Left cardiac atrium (tissue), 4 donors: Measurements from ENCODE around the gene PLCB4. TPM values are rescaled to one million over a fixed set of nuclear protein-coding genes. Genes with fewer than 3 reads are reported as not detected.
"Not testable (repeated sequence)": the region's sequence is repeated elsewhere in the genome, so short reads cannot be mapped to it uniquely, and the experiment has no call there.

Experiments
- ATAC-seq, 2 donors: fragments of 200-7000 bp; cut with Tn5 transposase; one replicate each; pipeline ENCODE4 v1.9.1; 2020; ENCODE audit warnings: mild to moderate bottlenecking in 2 of 2, moderate library complexity in 2 of 2
- DNase-seq: peaks from one replicate; pipeline ENCODE4 v3.0.0-alpha.2; 2020
- intact Hi-C, 2 donors: fragments of 100-400 bp; cut with DNase I; formaldehyde crosslinking; loops; one replicate each; pipeline versions ENCODE4 v1.14.1 to v1.15.1; 2022 to 2023
- total RNA-seq, 2 donors: library from RNA; stranded (reverse); fragmentation: NEBNext Ultra II Directional; extraction: Animal tissue kit (Norgen Biotek cat#: 25700); gene quantifications; one replicate each; pipeline ENCODE4 v1.2.1, GENCODE V29; 2021
- donor health status: DM: no; HTN: yes; CAD: no.
- donor health status: DM: no; HTN: yes; CAD: no; lungs with severe emphysema.
- donor health status: DM: yes; HTN: yes; CAD: no.
- donor health status: Dilated cardiomyopathy.

Gene PLCB4
- total RNA-seq, 2 donors from 2014 or later, result 29.7 to 33.4 TPM

GRCh38 chr20:9129756-9130155, 60.9 kb downstream of the PLCB4 start:
- ATAC-seq (no peak), DNase-seq (no peak)
- intact Hi-C loops, result no loop called here

DNA sequence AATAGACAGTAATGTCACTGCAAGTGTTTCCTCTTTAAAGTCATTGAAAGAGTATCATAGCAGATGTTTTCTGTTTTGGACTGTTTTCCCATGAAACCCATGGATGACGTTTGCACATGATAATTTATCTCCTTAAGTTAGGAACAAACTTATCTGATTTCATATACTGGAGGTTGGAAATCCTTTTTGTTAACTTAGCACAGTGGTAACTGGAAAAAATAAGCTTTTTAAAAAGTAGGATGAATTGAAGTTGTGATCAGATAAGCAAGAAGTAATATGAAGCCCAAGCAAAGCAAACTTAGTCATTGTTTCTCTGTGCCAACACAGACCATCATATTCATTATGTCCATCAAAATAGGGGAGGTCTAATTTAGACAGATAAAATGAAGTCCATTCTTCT, 61.6 kb downstream of the PLCB4 start:
- intact Hi-C loops, result no loop called here
- DNase-seq (no peak), ATAC-seq (no peak)

GRCh38 chr20:9131841-9132240, 63.0 kb downstream of the PLCB4 start:
- DNase-seq, result no peak
- no peak for ATAC-seq
- intact Hi-C loops, result no loop called here

- DNase-seq (no peak), ATAC-seq (no peak)
- intact Hi-C loops, result no loop called here
Measured at GRCh38 chr20:9134346-9134745, 65.5 kb downstream of the PLCB4 start.

GRCh38 chr20:9136114-9136513, 67.2 kb downstream of the PLCB4 start:
- ATAC-seq (peak in 1 of 2 donors; percentile 41), DNase-seq (no peak)
- intact Hi-C loops, result no loop called here

GRCh38 chr20:9137001-9137400, 68.1 kb downstream of the PLCB4 start:
- intact Hi-C loops, result no loop called here
- no peak for DNase-seq

DNA sequence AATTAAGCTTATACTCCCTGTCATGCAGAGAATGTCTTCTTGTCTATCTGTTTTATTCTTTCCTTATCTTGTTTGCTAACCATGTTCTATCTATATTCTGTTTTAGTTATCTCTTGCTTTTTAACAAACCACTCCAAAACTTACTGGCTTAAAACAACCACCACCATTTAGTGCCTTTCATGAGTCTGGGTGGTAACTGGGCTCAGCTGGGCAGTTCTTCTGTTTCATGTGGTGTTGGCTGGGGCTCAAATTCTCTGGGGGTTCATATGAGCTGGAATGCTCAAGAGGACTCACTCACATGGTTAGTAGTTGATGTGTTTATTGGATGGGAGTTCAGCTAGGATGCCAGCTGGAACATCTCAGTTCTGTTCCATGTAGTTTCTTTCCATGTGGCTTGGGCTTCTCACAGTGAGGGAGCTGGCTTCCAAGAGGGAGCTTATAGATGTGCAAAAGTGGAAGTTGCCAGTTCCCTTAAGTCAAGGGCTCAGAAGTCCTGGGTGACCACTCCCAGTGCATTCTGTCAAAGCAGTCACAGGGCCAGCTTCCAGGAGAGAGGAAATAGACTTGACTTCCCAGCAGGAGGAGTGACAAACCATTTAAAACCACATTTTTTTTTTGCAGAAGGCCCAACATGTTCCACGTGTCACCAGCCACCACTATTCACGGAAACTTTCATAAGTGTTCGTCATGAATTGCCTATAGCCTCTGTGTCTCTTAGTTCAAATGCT, 70.4 kb downstream of the PLCB4 start:
- ATAC-seq (peak in 1 of 2 donors; percentile 49), DNase-seq (no peak)
- intact Hi-C loops, result no loop called here

More at GRCh38 chr20:9137001-9137400, 68.1 kb downstream of the PLCB4 start:
- ATAC-seq, result no peak

DNA sequence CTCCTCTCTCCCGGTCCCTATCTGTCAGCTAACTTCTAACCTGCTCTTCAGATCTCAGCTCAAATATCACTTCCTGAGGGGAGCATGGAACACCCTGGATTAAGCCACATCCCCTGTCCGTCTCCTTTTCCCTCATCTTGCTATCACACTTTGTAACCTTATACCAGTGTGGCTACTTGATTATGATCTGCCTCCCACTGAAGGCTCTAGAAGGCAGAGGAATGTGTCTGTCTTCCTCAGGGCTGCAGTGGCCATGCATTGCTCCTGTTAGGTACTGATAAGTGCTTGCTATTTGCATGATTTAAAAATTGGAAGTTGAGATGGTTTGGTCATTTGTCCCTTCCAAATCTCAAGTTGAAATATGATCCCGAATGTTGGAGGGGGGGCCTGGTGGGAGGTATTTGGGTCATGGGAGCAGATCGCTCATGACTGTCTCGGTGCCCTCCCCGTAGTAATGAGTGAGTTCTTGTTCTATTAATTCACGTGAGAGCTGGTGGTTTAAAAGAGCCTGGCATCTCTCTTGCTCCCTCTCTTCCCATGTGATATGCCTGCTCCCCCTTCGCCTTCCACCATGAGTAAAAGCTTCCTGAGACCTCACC, 71.4 kb downstream of the PLCB4 start:
- ATAC-seq (peak in 1 of 2 donors; percentile 41), DNase-seq (no peak)
- intact Hi-C loops, result no loop called here

GRCh38 chr20:9141070-9141469, 72.2 kb downstream of the PLCB4 start:
- intact Hi-C loops, result no loop called here
- DNase-seq (no peak), ATAC-seq (no peak)

DNA sequence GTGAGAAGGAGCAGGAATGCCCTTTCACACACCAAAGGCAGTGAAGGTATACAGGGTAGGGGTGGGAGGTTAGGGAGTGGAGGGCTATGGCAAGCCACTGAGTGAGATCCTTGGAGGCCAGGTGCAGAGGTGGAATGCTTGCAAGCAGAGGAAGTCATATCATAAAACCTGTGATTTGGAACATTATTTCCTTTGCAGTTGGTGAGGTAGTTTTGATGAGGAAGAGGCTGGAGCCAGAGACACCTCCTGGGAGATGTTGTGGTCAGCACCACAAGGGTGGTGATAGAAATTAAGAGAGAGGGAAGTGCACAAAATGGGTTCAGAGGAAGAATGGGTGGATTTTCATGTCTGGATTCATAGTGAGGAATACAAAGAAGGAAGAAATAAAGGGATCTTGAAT, 73.0 kb downstream of the PLCB4 start:
- ATAC-seq (no peak), DNase-seq (no peak)
- intact Hi-C loops, result no loop called here

- no peak for DNase-seq
- no peak for ATAC-seq
- intact Hi-C loops, result no loop called here
Measured at GRCh38 chr20:9142809-9143208, 73.9 kb downstream of the PLCB4 start.

GRCh38 chr20:9143926-9144325, 75.0 kb downstream of the PLCB4 start:
- intact Hi-C loops, result no loop called here
- no peak for DNase-seq
- ATAC-seq, result no peak

DNA sequence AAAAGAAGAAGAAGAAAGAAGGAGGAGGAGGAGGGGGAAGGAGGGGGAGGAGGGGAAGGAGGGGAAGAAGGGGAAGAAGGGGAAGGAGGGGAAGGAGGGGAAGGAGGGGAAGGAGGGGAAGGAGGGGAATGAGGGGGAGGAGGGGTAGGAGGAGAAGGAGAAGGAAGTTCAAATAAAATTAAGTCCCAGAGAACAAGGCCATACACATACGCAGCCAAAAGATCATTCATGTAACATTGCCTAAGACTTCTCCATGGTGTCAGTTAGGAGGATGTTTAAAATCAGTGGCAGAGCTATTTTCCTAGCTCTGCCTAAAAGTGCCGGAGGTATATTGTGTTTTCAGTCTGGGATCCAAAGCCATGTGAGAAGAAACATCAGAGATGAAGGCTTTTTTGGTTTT, 75.8 kb downstream of the PLCB4 start:
- intact Hi-C loops, result no loop called here
- DNase-seq (no peak), ATAC-seq (no peak)

DNA sequence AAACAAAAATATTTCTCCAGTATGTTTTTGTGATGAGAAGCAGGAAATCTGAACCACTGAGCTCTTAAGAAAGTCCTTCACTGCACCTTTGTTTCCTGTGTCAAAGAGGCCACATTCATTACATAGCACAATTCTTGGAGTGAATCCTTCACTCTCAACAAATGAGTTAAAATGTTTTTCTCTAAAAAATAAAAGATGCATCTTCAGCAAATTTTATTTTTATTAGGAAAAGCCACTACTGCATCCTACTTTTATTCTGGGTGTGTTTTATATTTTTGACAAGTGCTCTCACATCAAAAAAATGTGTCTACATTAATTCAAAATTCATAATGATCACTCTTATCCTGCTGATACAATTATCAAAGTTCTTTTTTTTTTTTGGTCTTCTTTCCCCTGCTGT, 76.3 kb downstream of the PLCB4 start:
- DNase-seq (no peak), ATAC-seq (no peak)
- intact Hi-C loops, result no loop called here

DNA sequence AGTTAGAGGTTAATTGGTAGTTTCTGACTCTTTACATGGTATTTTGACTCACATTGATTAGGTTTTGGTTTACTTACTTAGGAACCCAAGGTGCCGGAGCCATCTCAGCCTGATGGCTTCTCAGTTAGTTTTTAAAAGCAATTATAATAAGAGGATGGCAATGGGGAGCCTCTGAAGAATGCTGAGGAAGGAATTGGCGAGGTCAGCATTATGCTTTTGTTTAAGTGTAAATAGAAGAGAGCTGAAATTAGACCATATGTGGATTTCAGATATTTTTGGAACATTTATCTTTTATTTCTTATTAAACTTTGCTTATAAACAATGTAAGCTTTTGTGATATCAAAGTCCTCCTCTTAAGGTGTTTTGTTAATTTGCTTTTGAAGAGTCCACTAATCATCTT, 77.8 kb downstream of the PLCB4 start:
- ATAC-seq (no peak), DNase-seq (no peak)
- intact Hi-C loops, result no loop called here

DNA sequence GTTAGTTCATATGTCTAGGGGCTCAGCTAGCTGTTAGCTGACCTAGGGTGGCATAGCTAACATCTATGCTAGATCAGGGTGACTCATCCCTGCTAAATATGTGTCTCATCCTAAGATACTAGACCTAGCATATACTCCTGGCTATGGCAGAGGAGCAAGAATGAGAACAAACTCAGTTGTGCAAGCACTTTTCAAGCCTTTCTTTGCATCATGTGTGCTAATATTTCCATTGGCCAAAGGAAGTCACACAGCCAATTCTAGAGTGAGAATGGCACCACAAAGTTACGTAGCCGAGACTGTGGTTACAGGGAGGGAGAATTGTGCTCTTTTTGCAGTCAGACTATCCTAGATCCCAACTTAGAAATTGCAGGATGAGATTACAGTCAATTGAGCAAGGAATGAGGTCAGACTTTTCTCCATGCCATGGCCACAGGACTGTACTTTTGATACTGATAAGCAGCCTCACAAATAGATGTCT, 78.7 kb downstream of the PLCB4 start:
- intact Hi-C loops, result no loop called here
- peak in 1 of 2 donors; percentile 77 for ATAC-seq

DNA sequence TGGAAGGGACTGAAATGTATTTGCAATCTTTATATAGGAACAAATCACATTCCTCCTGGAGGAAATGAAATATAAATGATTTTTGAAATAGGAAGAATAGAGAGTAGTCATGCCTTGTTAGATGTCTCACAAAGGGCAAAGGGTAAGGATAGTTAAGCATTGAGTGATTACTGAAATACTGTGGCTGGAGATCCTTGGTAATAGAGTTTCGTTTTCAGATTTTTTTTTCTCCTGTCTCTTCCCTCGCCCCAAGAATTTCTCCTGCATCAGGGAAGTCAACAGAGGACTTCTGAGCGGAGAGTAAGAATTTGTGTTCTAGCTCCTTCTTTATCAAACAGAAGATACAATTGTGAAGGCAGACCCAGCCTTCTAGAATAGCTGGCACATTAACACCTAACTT, 79.4 kb downstream of the PLCB4 start:
- intact Hi-C loops, result no loop called here
- ATAC-seq (no peak), DNase-seq (no peak)

More for the DNA sequence above, 78.7 kb downstream of the PLCB4 start:
- DNase-seq, result no peak

- DNase-seq (no peak), ATAC-seq (no peak)
- intact Hi-C loops, result no loop called here
Measured at GRCh38 chr20:9149087-9149486, 80.2 kb downstream of the PLCB4 start.

GRCh38 chr20:9149796-9150195, 80.9 kb downstream of the PLCB4 start:
- DNase-seq (no peak), ATAC-seq (no peak)
- intact Hi-C loops, result no loop called here

GRCh38 chr20:9150679-9151078, 81.8 kb downstream of the PLCB4 start:
- intact Hi-C loops, result no loop called here
- DNase-seq (no peak), ATAC-seq (no peak)

- ATAC-seq, intact Hi-C loops, DNase-seq: not testable (repeated sequence)
Measured at GRCh38 chr20:9152139-9152538, 83.3 kb downstream of the PLCB4 start.
